PC-3 (cell line): ENCODE measurements around the gene PPP1R8.

Experiments
- CTCF ChIP-seq: fragments of 300-600 bp; sonication (generic); conservative IDR thresholded peaks from 2 replicates; pipeline ENCODE4 v1.5.1; 2017; ENCODE audit warnings: antibody characterized with exemption, low read depth, mild to moderate bottlenecking, low read length
- EZH2phosphoT487 ChIP-seq: fragments of 300-600 bp; sonication (generic); IDR thresholded peaks from 2 replicates; pipeline ENCODE4 v1.6.1; 2018; ENCODE audit warnings: mild to moderate bottlenecking, antibody characterized with exemption, low read length, borderline replicate concordance

- TF ChIP-seq CTCF, result no peak
- no peak for TF ChIP-seq EZH2phosphoT487
These were observed 23.2 kb upstream of the PPP1R8 start for GRCh38 chr1:27807385-27807784.
